ENCODE measurements around the gene MECR. TPM values are rescaled to one million over a fixed set of nuclear protein-coding genes. Genes with fewer than 3 reads are reported as not detected.

MECR gene
- total and polyA plus RNA-seq, 2 experiments from 2014 or later = 25.7 to 32.3 TPM

- TF ChIP-seq ZNF462 (CRISPR knock-in tag; IDR thresholded peaks at IDR 0.05) (no peak), EZH2 (IDR thresholded peaks at IDR 0.05; ENCODE audit: low read depth, unreplicated experiment) (no peak)
Observed at GRCh38 chr1:29156543-29157268, 74.0 kb downstream of the MECR start (continued).

- no peaks in the 10 kb centered on the region for H3K9me3 Mint-ChIP-seq
- Histone ChIP-seq H3K36me3 (ENCODE audit: insufficient read depth) (peaks cover 84% of the 10 kb centered on the region), H3K79me2 (replicated peaks; ENCODE audit: insufficient read depth) (peaks cover 12% of the 10 kb centered on the region), H4K20me1 (replicated peaks; ENCODE audit: insufficient read depth) (peaks cover 27% of the 10 kb centered on the region), H3K27me3 (ENCODE audit: insufficient read depth) (no peaks in the 10 kb centered on the region), H3K4me1 (ENCODE audit: insufficient read depth) (0 out of 2 replicates have a peak, but pooled peaks cover 2% of the 10 kb centered on the region), H3F3A (replicated peaks; ENCODE audit: low read depth) (peaks cover 17% of the 10 kb centered on the region; the same call in 1 of the 2 replicates), H2AFZ (no peak overlapping the region), H3K9me2 (ENCODE audit: insufficient read depth) (no peaks in the 10 kb centered on the region), H3K4me2 (no peak overlapping the region), H3K27ac (ENCODE audit: low read depth) (no peak overlapping the region), H3K4me3 (no peak overlapping the region)
- ATAC-seq (no peak), DNase-seq (ENCODE audit: low spot score) (no peak)
- no peak overlapping the region; the same call in 1 of the 2 replicates for H3K27ac Mint-ChIP-seq
- peaks cover 100% of the 10 kb centered on the region for H3K36me3 Mint-ChIP-seq (ENCODE audit: low read depth)
- H3K4me1 Mint-ChIP-seq = peaks cover 5% of the 10 kb centered on the region
- H3K27me3 Mint-ChIP-seq (ENCODE audit: insufficient read depth, low read depth, poor library complexity) = peaks cover 2% of the 10 kb centered on the region
- H3K4me3 Mint-ChIP-seq = no peak overlapping the region
- TF ChIP-seq EZH2phosphoT487 (IDR thresholded peaks at IDR 0.05; ENCODE audit: unreplicated experiment) = no peak
- TF ChIP-seq POLR2AphosphoS5 (IDR thresholded peaks at IDR 0.05; ENCODE audit: low read depth) = no peak
- no peak for TF ChIP-seq ZNF114 (CRISPR knock-in tag; IDR thresholded peaks at IDR 0.05)
- no peak for TF ChIP-seq REST (IDR thresholded peaks at IDR 0.05; ENCODE audit: unreplicated experiment)
- no peak for TF ChIP-seq JUNB (IDR thresholded peaks at IDR 0.05; ENCODE audit: unreplicated experiment)
- TF ChIP-seq CTCF (conservative IDR thresholded peaks at IDR 0.05; ENCODE audit: low read depth in 2 of 2) = no peak
- TF ChIP-seq STAT1 (IDR thresholded peaks at IDR 0.05; ENCODE audit: unreplicated experiment) = no peak
- no peak for TF ChIP-seq EZH2 (IDR thresholded peaks at IDR 0.05; ENCODE audit: low read depth, unreplicated experiment)
Observed at GRCh38 chr1:29152046-29152805, 78.5 kb downstream of the MECR start.
